ENCODE measurements around the gene ZFAND6.

DNA sequence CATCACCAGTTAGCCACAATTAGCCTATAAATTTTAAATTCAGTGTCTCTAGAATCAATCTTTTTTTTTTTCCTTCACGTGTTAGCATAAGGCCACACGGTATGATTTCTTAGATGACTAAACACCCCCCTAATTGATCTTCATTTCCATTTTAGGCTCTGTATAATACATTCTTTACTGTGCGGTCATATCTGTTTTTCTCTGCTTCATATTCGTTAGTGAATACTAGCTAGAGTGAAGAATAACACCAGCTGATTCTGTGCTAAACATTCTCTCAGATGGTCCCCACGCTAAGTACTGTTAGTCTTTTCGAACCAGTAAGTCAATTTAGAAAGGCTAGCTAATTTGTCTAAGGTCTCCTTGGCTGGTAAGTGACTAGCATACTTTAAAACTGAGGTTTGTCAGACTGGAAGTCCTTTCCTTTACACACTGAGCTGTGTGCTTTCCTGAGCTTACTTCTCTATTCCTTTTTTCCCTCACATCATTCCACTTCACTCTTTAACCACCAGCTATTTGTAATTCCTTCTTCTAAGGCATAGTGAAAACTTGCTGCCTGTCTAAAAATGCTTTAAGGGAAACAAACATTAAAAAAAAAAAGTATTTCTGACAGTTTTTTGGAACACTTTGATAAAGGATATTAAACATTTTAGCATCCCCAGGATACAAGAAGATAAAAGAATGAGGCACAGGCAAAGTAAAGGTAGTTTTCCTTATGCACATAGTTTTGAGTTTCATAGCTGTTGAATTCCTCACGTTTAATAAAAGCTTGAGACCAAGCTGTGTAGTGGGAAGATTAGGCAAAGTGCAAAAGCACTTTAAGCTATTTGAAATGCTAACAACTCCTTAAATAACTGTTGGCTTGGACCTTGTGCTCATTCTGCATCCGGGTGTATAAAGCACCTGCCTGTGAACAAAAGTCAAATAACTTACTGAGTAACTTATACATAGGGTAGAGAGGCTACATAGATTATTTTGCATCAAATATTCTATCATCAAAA is 17.1 kb downstream of the ZFAND6 start:
- TF ChIP-seq EP300 (IDR thresholded peaks at IDR 0.05), result no peak
- no peak for TF ChIP-seq POLR2A (IDR thresholded peaks at IDR 0.05)
- no peak for TF ChIP-seq CTCF (IDR thresholded peaks at IDR 0.05)

Data from ovary (tissue), 3 donors.